ENCODE data around the gene SMYD3.

DNA sequence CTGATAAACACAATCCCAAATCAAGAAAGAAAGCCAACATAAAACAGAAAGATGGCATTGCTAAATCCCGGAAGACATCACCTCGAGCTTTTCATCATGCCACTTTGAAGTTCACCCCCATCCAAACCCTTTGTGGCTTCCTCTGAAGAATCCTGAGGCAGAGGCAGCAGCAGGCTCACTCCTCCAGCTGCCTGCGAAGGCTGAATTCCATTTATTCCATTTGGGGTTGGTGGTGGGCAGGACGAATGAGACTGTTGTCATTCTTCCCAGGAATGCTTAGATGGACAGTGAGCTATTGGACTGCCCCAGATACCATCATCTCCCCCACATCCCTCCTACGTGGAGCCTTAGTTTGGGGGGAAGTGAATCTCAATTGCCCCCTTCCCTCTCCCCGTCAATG, 437.5 kb downstream of the SMYD3 start:
- TF ChIP-seq NFXL1 (IDR thresholded peaks at IDR 0.05; ENCODE audit: borderline replicate concordance) (no peak), YY1 (IDR thresholded peaks at IDR 0.05; ENCODE audit: low read depth, low read length) (no peak), CBX5 (IDR thresholded peaks at IDR 0.05; ENCODE audit: low read depth) (no peak), POU2F2 (IDR thresholded peaks at IDR 0.05; ENCODE audit: borderline replicate concordance, low read depth, low read length) (no peak)
